Measurements from ENCODE around the gene MTMR12.

DNA sequence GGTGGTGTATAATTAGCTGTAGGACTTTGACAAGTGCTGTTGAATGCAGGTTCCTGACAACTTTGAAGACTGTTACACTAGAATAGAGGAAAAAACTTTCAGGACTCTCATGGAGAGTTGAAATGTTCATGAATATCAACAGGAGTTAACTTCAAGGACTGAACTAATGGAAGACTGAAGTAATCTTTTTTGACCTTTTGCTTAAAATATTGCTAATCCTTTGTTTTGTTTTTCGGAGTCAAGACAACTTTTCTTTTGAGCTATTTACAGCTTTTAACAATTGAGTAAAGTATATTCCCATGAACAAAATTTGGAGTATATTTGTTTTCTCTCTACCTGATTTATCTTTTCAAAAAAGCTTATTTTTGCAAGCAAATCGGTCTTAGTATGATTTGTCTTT, 34.1 kb upstream of the MTMR12 start:
- no peak for TF ChIP-seq CTCF (IDR thresholded peaks at IDR 0.05)
- no peak for TF ChIP-seq POLR2A (IDR thresholded peaks at IDR 0.05)
- no peak for TF ChIP-seq EP300 (IDR thresholded peaks at IDR 0.05)
